Cerebellar nuclear complex (tissue), 1 donor: ENCODE data around the gene ARID5B.

ENCODE experiments used
- DNase-seq, 2 experiments: peaks; one replicate each; lab custom pipeline; 2025; lab: John Stamatoyannopoulos, UW

The ARID5B gene

DNA sequence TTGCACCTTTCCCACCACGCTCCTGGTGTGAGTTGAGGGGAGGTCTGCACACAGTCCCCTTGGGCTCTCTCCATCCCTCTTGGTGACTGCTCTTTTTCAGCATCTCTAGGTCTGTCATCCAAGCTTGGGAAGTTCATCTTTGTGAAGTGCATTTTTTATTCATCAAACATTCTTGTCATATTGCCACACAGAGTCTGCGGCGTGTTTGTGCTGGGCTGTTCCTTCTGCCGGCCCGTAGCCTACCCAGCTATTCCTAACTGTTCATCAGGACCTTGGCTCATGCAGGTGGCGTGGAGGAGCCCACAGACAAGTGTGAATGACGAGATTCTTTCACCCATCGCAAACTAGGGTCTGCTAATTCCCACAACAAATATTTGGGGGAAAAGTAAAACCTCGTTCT is 202.4 kb downstream of the ARID5B start:
- DNase-seq = no peak

DNA sequence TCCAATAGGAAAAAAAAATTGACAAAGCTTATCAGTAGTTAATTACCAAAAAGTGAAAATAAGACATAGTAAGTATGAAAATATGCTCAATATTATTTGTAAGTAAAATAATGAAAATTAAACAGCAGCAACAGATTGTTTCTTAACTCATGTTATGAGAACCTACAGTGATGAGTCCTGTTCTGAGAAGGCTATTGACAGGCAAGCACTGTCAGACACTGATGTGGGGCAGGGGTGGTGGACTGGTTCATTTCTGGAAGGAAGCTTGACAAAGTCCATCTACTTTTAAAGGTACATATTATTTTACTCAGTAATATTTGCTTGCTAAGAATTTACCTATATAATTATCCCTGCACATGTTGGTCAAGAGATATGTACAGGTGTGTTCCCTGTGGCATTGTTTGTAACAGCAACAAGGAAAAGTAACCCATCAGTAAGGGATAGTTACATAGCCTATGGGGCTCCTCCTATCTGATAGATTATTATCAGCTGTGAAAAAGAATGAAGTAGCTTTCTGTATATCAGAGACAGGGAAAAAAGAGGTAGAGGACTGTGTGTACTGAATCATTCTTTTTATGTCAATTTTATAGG is 205.5 kb downstream of the ARID5B start:
- no peak for DNase-seq

DNA sequence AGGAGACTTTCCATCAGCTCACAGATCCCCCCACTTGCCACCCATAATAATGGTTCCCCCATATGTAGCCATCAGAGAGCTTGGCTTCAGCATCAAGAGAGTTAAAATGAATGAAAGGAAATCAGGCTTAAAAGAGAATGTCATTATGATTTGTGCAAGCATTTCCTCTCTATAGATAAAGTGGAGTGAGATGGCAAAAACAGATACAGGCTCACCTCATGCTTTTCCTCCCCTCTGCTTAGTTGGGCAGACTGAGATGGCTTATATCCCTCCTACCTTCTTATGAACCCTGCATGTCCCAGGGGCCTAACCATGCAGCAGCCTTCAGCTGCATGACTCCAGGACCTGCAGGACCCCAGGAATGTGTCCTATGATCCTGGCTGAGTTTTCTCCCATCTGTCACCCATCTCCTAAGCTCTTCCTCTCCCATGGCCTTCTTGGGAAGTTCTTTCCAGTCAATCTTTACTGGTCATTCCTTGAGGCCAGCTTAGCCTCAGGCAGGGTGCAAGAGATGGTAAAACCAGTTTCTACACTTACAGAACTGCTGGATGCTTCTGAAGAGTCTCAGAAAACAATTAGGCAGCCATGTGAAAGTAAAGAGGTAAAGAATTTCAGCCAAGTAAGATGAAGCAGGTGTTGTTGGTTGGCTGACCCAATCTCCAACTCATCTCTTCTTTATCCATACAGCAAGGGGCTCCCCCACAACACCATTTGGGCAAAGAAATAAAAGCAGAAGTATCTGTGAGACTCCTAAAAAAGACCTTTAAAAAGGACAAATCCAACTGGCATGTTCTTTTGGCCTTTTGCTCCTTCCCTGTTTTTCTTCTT is 207.5 kb downstream of the ARID5B start:
- no peak for DNase-seq

DNA sequence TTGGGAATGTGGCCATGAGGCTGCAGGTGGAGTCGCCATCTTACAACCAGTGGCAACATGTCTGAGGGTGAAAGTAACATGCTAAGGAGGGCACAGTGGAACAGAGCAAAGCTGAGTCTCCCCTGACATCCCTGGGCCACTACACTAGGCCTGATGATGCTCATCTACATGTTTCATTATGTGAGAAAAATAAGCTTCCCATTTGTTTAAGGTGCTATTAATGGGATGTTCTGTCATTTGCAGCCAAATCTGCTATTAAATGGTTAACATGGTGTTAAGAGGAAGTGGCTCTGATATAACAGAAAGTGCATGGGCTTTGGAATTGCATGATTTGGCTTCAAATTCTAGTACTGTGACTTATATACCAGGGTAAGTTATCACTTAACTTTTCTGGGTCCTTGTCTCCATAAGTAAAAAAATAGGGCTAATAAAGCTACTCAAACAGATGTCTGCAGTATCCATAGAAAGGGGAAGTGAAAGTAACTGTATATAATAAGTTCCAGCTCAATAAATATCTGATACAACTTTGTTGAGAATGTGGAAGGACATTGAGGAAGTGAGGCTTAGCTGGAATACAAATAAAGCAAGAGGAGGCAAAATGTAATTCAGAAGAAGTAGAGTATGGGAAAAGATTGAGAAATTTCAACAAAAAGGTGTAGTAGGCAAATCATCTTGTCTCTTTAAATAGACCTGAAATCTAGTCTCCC is 208.2 kb downstream of the ARID5B start:
- no peak for DNase-seq

DNA sequence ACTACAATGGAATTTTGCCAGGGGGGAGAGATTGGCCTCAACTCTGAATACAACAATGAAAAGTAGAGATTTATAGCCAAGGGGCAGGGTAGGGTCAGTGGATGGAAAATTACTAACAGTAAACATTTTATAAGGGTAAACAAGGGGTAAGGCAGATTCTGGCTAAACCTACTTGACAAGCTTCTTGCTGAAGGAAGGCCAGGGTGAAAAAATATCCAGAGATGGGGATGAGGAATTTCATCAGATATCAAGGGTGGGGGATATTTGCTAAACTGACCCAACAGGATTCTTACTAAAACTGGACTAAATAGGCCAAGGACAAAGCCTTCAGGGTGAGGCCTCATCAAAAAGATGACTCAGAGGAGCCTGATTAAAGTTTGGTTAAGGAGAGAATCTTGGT is 210.8 kb downstream of the ARID5B start:
- no peak for DNase-seq

DNA sequence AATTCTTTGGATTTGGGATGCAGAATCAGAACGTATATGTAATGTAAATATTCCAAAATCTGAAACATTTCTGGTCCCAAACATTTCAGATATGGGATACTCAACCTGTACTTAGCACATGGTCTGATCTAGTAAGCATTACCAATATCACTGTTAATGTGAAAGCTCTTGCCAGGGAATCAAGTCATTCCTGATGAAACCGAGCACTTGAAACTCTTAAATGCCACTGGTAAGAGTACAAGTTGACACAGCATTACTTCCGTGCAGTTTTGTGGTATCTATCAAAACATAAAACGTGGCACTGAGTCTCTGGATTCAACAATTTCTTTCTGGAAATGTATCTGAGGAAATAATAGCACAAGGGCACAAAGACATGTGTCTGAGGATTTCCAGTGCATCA is 211.5 kb downstream of the ARID5B start:
- DNase-seq = no peak

DNA sequence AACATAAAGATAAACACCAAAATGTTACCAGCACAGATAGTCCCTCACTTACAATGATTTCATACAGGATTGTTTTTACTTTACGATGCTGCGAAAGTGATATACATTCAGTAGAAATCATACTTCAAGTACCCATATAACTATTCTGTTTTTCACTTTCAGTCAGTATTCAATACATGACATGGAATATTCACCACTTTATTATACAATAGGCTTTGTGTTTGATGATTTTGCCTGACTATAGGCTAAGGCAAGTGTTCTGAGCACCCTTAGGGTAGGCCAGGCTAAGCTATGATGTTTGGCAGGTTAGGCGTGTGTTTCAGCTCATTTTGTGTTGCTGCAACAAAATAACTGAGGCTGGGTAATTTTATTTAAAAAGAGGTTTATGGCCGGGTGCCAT is 212.2 kb downstream of the ARID5B start:
- no peak for DNase-seq

DNA sequence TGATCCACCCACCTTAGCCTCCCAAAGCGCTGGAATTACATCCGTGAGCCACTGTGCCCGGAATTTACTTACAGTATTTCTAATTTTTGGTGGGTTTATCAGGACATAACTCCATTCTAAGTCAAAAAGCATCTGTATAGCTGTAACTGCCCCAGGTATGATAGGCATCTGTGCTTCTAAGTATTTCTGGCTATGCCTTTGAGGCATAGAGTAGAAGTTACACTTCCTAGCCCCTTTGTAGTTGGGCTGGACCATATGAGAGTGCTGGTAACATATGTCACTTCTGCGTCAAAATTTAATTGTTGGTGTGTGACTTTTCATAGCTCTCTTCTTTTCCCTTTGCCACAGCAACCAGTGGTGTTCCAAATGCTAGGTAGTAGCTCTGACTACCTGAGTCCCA is 213.8 kb downstream of the ARID5B start:
- DNase-seq = no peak

DNA sequence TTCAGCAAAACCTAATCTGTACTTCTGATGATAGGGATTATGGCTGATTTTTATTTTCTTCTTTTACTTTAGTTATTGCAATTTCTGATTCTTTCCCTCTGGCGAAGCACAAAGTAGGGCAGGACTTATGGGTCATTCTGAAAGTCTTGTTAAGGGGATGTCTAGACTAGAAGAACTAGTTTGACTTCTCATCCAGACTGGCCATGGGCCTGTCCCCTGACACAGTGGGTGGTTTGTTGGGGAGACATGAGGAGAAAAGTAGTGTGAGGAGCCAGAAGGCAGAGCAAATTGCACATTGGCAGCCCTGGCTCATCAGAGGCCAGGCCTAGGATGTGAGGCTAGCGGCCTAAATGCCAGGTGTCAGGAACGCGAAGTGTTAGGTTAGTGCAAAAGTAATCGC is 214.3 kb downstream of the ARID5B start:
- DNase-seq = no peak

DNA sequence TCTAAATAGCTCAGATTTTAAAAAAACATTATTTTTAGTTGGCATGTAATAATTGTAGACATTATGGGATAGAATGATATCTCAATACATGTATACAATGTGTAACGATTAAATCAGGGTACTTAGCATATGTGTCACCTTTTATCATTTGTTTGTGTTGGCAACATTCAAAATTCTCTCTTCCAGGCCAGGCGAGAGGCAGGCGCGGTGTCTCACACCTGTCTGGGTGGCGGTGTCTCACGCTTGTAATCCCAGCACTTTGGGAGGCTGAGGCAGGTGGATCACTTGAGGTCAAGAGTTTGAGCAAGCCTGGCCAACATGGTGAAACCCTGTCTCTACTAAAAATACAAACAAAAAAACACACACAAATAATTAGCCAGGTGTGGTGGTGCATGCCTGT is 215.4 kb downstream of the ARID5B start:
- no peak for DNase-seq

DNA sequence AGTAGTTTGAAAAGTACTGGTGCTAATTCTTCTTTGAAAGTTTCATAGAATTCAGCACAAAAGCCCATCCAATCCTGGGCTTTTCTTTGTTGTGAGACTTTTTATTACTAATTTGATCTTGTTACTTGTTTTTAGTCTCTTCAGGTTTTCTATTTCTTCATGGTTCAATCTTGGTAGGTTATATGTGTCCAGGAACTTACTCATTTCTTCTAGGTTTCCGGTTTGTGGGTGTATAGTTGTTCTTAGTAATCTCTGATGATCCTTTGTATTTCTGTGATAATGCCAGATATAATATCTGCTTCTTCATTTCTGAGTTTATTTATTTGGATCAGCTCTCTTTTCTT is 219.7 kb downstream of the ARID5B start:
- DNase-seq = no peak

DNA sequence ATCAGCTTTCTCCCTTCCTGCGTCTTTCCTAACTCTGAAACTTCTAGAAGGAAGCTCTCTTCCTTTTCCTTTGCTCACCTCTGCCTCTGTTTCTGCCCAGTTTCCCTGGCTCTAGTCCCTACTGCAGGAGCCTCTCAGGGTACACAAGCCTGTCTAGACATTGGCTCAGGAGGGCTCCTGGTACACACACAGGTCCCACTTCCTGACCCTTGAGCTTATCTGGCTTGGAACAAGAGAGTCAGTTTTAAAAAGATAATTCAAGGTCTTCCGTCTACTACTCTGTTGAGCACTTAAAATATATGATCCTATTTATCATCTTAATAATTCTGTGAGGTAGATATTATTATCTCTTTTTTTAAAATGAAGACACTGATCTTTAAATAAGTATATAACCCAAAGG is 226.5 kb downstream of the ARID5B start:
- DNase-seq = no peak

DNA sequence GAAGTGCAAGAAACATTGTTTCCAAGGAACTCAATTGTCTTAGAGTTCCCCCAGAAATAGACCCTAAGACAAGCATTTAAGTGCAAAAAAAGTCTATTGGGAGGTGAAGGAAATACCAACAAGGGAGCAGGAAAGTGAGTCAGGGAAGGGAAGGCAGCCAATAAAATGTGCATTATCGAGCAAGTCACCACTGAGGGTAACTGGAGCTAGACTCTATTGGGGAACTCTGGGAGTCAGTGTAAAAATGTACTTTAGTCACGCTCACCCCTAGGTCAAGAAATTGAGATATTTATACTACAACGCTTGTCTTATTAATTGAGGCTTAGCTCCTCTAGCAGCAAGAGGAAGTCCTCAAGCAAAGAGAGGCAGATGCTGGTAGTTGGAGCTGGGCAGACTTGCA is 229.4 kb downstream of the ARID5B start:
- DNase-seq = no peak

DNA sequence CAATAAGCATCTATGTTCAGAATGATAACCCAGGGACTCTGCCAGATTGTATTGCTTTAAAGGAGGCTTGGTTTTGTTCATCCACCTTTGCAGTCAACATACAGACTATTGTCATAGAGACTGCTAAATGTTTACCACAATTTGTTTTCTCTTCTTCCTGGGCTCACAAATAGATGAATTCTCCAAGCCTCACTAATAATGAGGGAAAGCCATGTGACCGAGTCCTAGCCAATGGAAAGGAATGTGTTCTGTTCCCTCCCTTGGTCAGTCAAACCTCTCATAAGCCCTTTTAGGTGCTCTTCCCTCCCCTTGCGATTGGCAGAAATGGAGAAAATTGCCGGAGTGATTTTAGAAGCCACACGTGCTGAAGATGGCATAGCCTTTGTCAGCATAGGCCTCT is 230.2 kb downstream of the ARID5B start:
- no peak for DNase-seq

DNA sequence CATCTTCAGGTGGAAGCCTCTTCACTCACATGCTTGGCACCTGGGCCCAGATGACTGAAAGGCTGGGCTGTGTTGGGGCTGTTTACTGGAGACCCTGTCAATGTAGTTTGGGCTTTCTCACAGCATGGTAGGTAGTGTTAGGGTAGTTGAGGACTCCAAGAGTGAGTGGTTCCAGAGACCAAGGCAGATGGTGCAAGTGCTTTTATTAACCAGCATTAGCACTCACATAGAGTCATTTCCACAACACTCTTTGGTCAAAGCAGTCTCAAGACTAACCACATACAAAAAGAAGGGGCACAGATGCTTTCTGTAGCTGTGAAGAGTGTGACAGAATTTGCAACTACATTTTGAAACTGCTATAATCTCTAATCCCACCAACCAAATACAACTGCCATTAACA is 232.1 kb downstream of the ARID5B start:
- DNase-seq = no peak

DNA sequence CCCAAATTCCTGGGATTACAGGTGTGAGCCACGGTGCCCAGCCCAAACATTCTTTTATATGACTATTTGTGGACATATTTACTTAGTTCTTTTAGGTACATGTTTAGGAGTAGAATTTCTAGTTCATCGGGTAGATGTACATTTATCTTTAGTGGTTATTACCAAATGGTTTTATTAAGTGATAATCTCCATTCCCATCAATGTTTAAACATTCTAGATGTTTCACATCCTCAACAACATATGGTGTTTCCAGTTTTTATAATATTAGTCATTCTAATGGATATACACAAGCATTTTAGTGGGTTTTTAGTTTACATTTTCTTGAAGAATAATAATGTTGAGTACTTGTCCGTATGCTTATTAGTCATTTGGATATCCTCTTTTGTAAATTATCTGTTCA is 235.4 kb downstream of the ARID5B start:
- no peak for DNase-seq
